ENCODE measurements around the gene PRDM16. TPM values are rescaled to one million over a fixed set of nuclear protein-coding genes. Genes with fewer than 3 reads are reported as not detected.
A peak's percentile ranks its signal among the peaks of the same experiment; 100 is the strongest.

Gene PRDM16
- polyA plus RNA-seq, 3 donors, result not detected

GRCh38 chr1:3073489-3074296 is 4.7 kb downstream of the PRDM16 start:
- Mint-ChIP-seq H3K4me1 (peaks cover 8% of the 10 kb centered on the region), H3K27me3 (ENCODE audit: low read depth in 3 of 3) (peaks cover 59 to 91% (median 64%) of the 10 kb centered on the region in 3 donors)

GRCh38 chr1:3074297-3074741 is 5.3 kb downstream of the PRDM16 start:
- Histone ChIP-seq H3K9ac (ENCODE audit: insufficient read depth, low read length, poor library complexity, severe bottlenecking) (no peak overlapping the region), H3K9me3 (replicated peaks in 1 of 2; ENCODE audit: control insufficient read depth in 1 of 2, insufficient read depth in 1 of 2, low read length in 2 of 2) (peaks cover 0 to 10% of the 10 kb centered on the region in 2 donors), H3K36me3 (replicated peaks in 1 of 2; ENCODE audit: control insufficient read depth in 1 of 2, insufficient read depth in 2 of 2, low read length in 2 of 2) (no peaks in the 10 kb centered on the region), H3K79me2 (ENCODE audit: insufficient read depth, low read length) (no peaks in the 10 kb centered on the region), H3K27ac (ENCODE audit: low read depth in 1 of 2, low read length in 2 of 2) (no peak overlapping the region), H3K4me2 (replicated peaks; ENCODE audit: extremely low read depth, low read length, poor library complexity, severe bottlenecking) (no peak overlapping the region), H2AFZ (ENCODE audit: insufficient read depth, low read depth, low read length, poor library complexity, severe bottlenecking) (no peak overlapping the region), H3K4me3 (replicated peaks in 1 of 3; ENCODE audit: low read depth in 2 of 3, low read length in 3 of 3) (no peak overlapping the region), H3K4me1 (ENCODE audit: control insufficient read depth in 1 of 2, insufficient read depth in 2 of 2, low read length in 2 of 2) (peaks cover 0 to 4% of the 10 kb centered on the region in 2 donors), H4K20me1 (ENCODE audit: insufficient read depth, low read length) (no peaks in the 10 kb centered on the region), H3K27me3 (ENCODE audit: control insufficient read depth in 2 of 2, insufficient read depth in 2 of 2, low read length in 2 of 2) (peaks cover 21 to 51% of the 10 kb centered on the region in 2 donors)
- no peak for DNase-seq
- H3K4me3 Mint-ChIP-seq, result peak overlapping the region in 1 of 2 donors; percentile 56
- no peak overlapping the region for H3K27ac Mint-ChIP-seq
- 74% methylated on average over 9 of the region's 13 CpGs for WGBS (ENCODE audit: insufficient coverage)
- intact Hi-C loops (cut with micrococcal nuclease), result no loop called here
- H3K36me3 Mint-ChIP-seq, result no peaks in the 10 kb centered on the region
- peaks cover 61 to 93% (median 66%) of the 10 kb centered on the region in 3 donors for H3K27me3 Mint-ChIP-seq (ENCODE audit: low read depth in 3 of 3)
- no peak for TF ChIP-seq CTCF (IDR thresholded peaks at IDR 0.05)
- peaks cover 6% of the 10 kb centered on the region for H3K4me1 Mint-ChIP-seq
- peaks cover 0 to 12% (median 0%) of the 10 kb centered on the region in 7 donors for H3K9me3 Mint-ChIP-seq

More at GRCh38 chr1:3073489-3074296, 4.7 kb downstream of the PRDM16 start:
- Mint-ChIP-seq H3K27ac (no peak overlapping the region), H3K36me3 (peaks cover 0 to 2% of the 10 kb centered on the region in 2 donors), H3K4me3 (peak overlapping the region in 1 of 2 donors; percentile 56), H3K9me3 (peaks cover 0 to 15% (median 2%) of the 10 kb centered on the region in 7 donors)
- H3K36me3 ChIP-seq (replicated peaks in 1 of 2; ENCODE audit: control insufficient read depth in 1 of 2, insufficient read depth in 2 of 2, low read length in 2 of 2), result no peaks in the 10 kb centered on the region
- peaks cover 0 to 10% of the 10 kb centered on the region in 2 donors for H3K9me3 ChIP-seq (replicated peaks in 1 of 2; ENCODE audit: control insufficient read depth in 1 of 2, insufficient read depth in 1 of 2, low read length in 2 of 2)
- 3% methylated on average over 63 of the region's 82 CpGs for WGBS (ENCODE audit: insufficient coverage)
- DNase-seq, result no peak
- no peak overlapping the region for H3K9ac ChIP-seq (ENCODE audit: insufficient read depth, low read length, poor library complexity, severe bottlenecking)
- no peak overlapping the region for H3K27ac ChIP-seq (ENCODE audit: low read depth in 1 of 2, low read length in 2 of 2)
- H3K4me3 ChIP-seq (replicated peaks in 1 of 3; ENCODE audit: low read depth in 2 of 3, low read length in 3 of 3), result no peak overlapping the region
- no peak overlapping the region for H2AFZ ChIP-seq (ENCODE audit: insufficient read depth, low read depth, low read length, poor library complexity, severe bottlenecking)
- H4K20me1 ChIP-seq (ENCODE audit: insufficient read depth, low read length), result no peaks in the 10 kb centered on the region
- no peak overlapping the region for H3K4me2 ChIP-seq (replicated peaks; ENCODE audit: extremely low read depth, low read length, poor library complexity, severe bottlenecking)
- TF ChIP-seq CTCF (IDR thresholded peaks at IDR 0.05), result no peak
- intact Hi-C loops (cut with micrococcal nuclease), result no loop called here
- peaks cover 21 to 55% of the 10 kb centered on the region in 2 donors for H3K27me3 ChIP-seq (ENCODE audit: control insufficient read depth in 2 of 2, insufficient read depth in 2 of 2, low read length in 2 of 2)
- peaks cover 0 to 8% of the 10 kb centered on the region in 2 donors for H3K4me1 ChIP-seq (ENCODE audit: control insufficient read depth in 1 of 2, insufficient read depth in 2 of 2, low read length in 2 of 2)
- no peaks in the 10 kb centered on the region for H3K79me2 ChIP-seq (ENCODE audit: insufficient read depth, low read length)

All from CD14-positive monocyte (primary cell).